ENCODE data around the gene CYTH2. TPM values are rescaled to one million over a fixed set of nuclear protein-coding genes. Genes with fewer than 3 reads are reported as not detected.

CYTH2 gene
- total RNA-seq, 1 donor from 2014 or later: 75.2 TPM

GRCh38 chr19:48469934-48470680 lies 938 bp downstream of the CYTH2 start:
- Histone ChIP-seq H3K27ac (peak overlapping the region; percentile 99), H3K27me3 (ENCODE audit: low read depth) (no peaks in the 10 kb centered on the region), H3K4me3 (peak overlapping the region; percentile 99), H3K36me3 (peaks cover 51% of the 10 kb centered on the region), H3K9me3 (no peaks in the 10 kb centered on the region), H3K4me1 (peaks cover 30% of the 10 kb centered on the region)
- ATAC-seq (no peak), DNase-seq (no peak)
- TF ChIP-seq CTCF (IDR thresholded peaks at IDR 0.05): no peak
- intact Hi-C loops (cut with DNase I): no loop called here

- Histone ChIP-seq H3K9me3 (no peaks in the 10 kb centered on the region), H3K27me3 (ENCODE audit: low read depth) (no peaks in the 10 kb centered on the region), H3K27ac (no peak overlapping the region), H3K4me1 (peaks cover 30% of the 10 kb centered on the region), H3K36me3 (peaks cover 58% of the 10 kb centered on the region), H3K4me3 (peak overlapping the region; percentile 99)
- TF ChIP-seq CTCF (IDR thresholded peaks at IDR 0.05): no peak
- intact Hi-C loops (cut with DNase I): no loop called here
- DNase-seq (no peak), ATAC-seq (no peak)
Observed at GRCh38 chr19:48470856-48471255, 1.7 kb downstream of the CYTH2 start.

GRCh38 chr19:48471836-48472235 lies 2.7 kb downstream of the CYTH2 start:
- ATAC-seq (no peak), DNase-seq (no peak)
- TF ChIP-seq CTCF (IDR thresholded peaks at IDR 0.05): no peak
- Histone ChIP-seq H3K27me3 (ENCODE audit: low read depth) (no peaks in the 10 kb centered on the region), H3K4me3 (no peak overlapping the region), H3K9me3 (no peaks in the 10 kb centered on the region), H3K36me3 (peaks cover 68% of the 10 kb centered on the region), H3K4me1 (peaks cover 30% of the 10 kb centered on the region), H3K27ac (no peak overlapping the region)
- intact Hi-C loops (cut with DNase I): no loop called here

- Histone ChIP-seq H3K36me3 (peaks cover 83% of the 10 kb centered on the region), H3K4me1 (peaks cover 26% of the 10 kb centered on the region), H3K9me3 (no peaks in the 10 kb centered on the region), H3K27ac (no peak overlapping the region), H3K27me3 (ENCODE audit: low read depth) (no peaks in the 10 kb centered on the region), H3K4me3 (no peak overlapping the region)
- no peak for TF ChIP-seq CTCF (IDR thresholded peaks at IDR 0.05)
- intact Hi-C loops (cut with DNase I): no loop called here
- no peak for DNase-seq
- no peak for ATAC-seq
Observed at GRCh38 chr19:48473161-48473966, 4.2 kb downstream of the CYTH2 start.

- intact Hi-C loops (cut with DNase I): no loop called here
- H3K36me3 ChIP-seq: peaks cover 87% of the 10 kb centered on the region
- ATAC-seq: no peak
Observed at GRCh38 chr19:48474084-48474592, 5.0 kb downstream of the CYTH2 start.

More at GRCh38 chr19:48474084-48474592, 5.0 kb downstream of the CYTH2 start:
- H3K4me3 ChIP-seq: no peak overlapping the region
- peaks cover 23% of the 10 kb centered on the region for H3K4me1 ChIP-seq
- no peak overlapping the region for H3K27ac ChIP-seq
- H3K27me3 ChIP-seq (ENCODE audit: low read depth): no peaks in the 10 kb centered on the region
- TF ChIP-seq CTCF (IDR thresholded peaks at IDR 0.05): no peak
- DNase-seq: no peak
- H3K9me3 ChIP-seq: no peaks in the 10 kb centered on the region
